Measurements from ENCODE around the gene FSD1.
"Not testable (repeated sequence)": the region's sequence is repeated elsewhere in the genome, so short reads cannot be mapped to it uniquely, and the experiment has no call there.

FSD1 gene

GRCh38 chr19:4346020-4346383 lies 41.6 kb downstream of the FSD1 start:
- Histone ChIP-seq H3K27me3 (ENCODE audit: insufficient read depth, low read length, poor library complexity) (no peaks in the 10 kb centered on the region), H4K20me1 (ENCODE audit: insufficient read depth, low read length) (peaks cover 15% of the 10 kb centered on the region), H3K9ac (ENCODE audit: low read depth, low read length) (no peak overlapping the region), H3K9me3 (ENCODE audit: insufficient read depth, low read length, severe bottlenecking) (no peaks in the 10 kb centered on the region), H3K4me1 (ENCODE audit: insufficient read depth, low read length) (peaks cover 29% of the 10 kb centered on the region), H3K27ac (ENCODE audit: low read length) (no peak overlapping the region), H3K4me3 (ENCODE audit: low read depth in 1 of 2, low read length in 2 of 2) (no peak overlapping the region), H3K79me2 (ENCODE audit: insufficient read depth, low read length) (peaks cover 13% of the 10 kb centered on the region), H3K4me2 (ENCODE audit: insufficient read depth, low read length) (peak overlapping the region; percentile 12; the same call in 1 of the 2 replicates), H3K36me3 (ENCODE audit: insufficient read depth, low read length) (peaks cover 39% of the 10 kb centered on the region), H2AFZ (ENCODE audit: low read depth, low read length) (no peak overlapping the region)
- no peak for ATAC-seq (ENCODE audit: insufficient read depth, low read depth)
- DNase-seq = no peak
- TF ChIP-seq CTCF (IDR thresholded peaks at IDR 0.05; ENCODE audit: borderline replicate concordance, extremely low read depth, low read length, poor library complexity, severe bottlenecking) (no peak), EZH2 (IDR thresholded peaks at IDR 0.05; ENCODE audit: borderline replicate concordance, low read depth, low read length, severe bottlenecking) (no peak)

- TF ChIP-seq EZH2 (IDR thresholded peaks at IDR 0.05; ENCODE audit: borderline replicate concordance, low read depth, low read length, severe bottlenecking) = no peak
- TF ChIP-seq CTCF (IDR thresholded peaks at IDR 0.05; ENCODE audit: borderline replicate concordance, extremely low read depth, low read length, poor library complexity, severe bottlenecking) = no peak
- no peak overlapping the region for H3K9ac ChIP-seq (ENCODE audit: low read depth, low read length)
- peaks cover 15% of the 10 kb centered on the region for H4K20me1 ChIP-seq (ENCODE audit: insufficient read depth, low read length)
- H2AFZ ChIP-seq (ENCODE audit: low read depth, low read length) = no peak overlapping the region
- peaks cover 22% of the 10 kb centered on the region for H3K4me1 ChIP-seq (ENCODE audit: insufficient read depth, low read length)
- no peaks in the 10 kb centered on the region for H3K27me3 ChIP-seq (ENCODE audit: insufficient read depth, low read length, poor library complexity)
- no peak for DNase-seq
- no peak overlapping the region for H3K4me2 ChIP-seq (ENCODE audit: insufficient read depth, low read length)
- no peaks in the 10 kb centered on the region for H3K9me3 ChIP-seq (ENCODE audit: insufficient read depth, low read length, severe bottlenecking)
- no peak overlapping the region for H3K27ac ChIP-seq (ENCODE audit: low read length)
- ATAC-seq (ENCODE audit: insufficient read depth, low read depth) = no peak
- H3K4me3 ChIP-seq (ENCODE audit: low read depth in 1 of 2, low read length in 2 of 2) = no peak overlapping the region
- peaks cover 13% of the 10 kb centered on the region for H3K79me2 ChIP-seq (ENCODE audit: insufficient read depth, low read length)
- H3K36me3 ChIP-seq (ENCODE audit: insufficient read depth, low read length) = peaks cover 39% of the 10 kb centered on the region
Observed at GRCh38 chr19:4347521-4347920, 43.1 kb downstream of the FSD1 start.

- H3K27me3 ChIP-seq (ENCODE audit: insufficient read depth, low read length, poor library complexity); ATAC-seq (ENCODE audit: insufficient read depth, low read depth); DNase-seq; H3K9ac ChIP-seq (ENCODE audit: low read depth, low read length); H3K4me3 ChIP-seq (ENCODE audit: low read depth in 1 of 2, low read length in 2 of 2); H3K9me3 ChIP-seq (ENCODE audit: insufficient read depth, low read length, severe bottlenecking); H3K79me2 ChIP-seq (ENCODE audit: insufficient read depth, low read length); H3K27ac ChIP-seq (ENCODE audit: low read length); H2AFZ ChIP-seq (ENCODE audit: low read depth, low read length); H3K4me2 ChIP-seq (ENCODE audit: insufficient read depth, low read length): not testable (repeated sequence)
- Histone ChIP-seq H3K36me3 (ENCODE audit: insufficient read depth, low read length) (peaks cover 45% of the 10 kb centered on the region), H4K20me1 (ENCODE audit: insufficient read depth, low read length) (peaks cover 18% of the 10 kb centered on the region), H3K4me1 (ENCODE audit: insufficient read depth, low read length) (peaks cover 14% of the 10 kb centered on the region)
Observed at GRCh38 chr19:4349225-4349624, 44.8 kb downstream of the FSD1 start.

- H3K4me3 ChIP-seq (ENCODE audit: low read depth in 1 of 2, low read length in 2 of 2) = no peak overlapping the region
- H3K9ac ChIP-seq (ENCODE audit: low read depth, low read length) = no peak overlapping the region
- no peak overlapping the region for H3K27ac ChIP-seq (ENCODE audit: low read length)
- H3K27me3 ChIP-seq (ENCODE audit: insufficient read depth, low read length, poor library complexity) = no peaks in the 10 kb centered on the region
- H2AFZ ChIP-seq (ENCODE audit: low read depth, low read length) = no peak overlapping the region
- no peak overlapping the region for H3K4me2 ChIP-seq (ENCODE audit: insufficient read depth, low read length)
- DNase-seq = no peak
- H3K79me2 ChIP-seq (ENCODE audit: insufficient read depth, low read length) = peaks cover 4% of the 10 kb centered on the region; the same call in 1 of the 2 replicates
- peaks cover 46% of the 10 kb centered on the region for H3K36me3 ChIP-seq (ENCODE audit: insufficient read depth, low read length)
- H4K20me1 ChIP-seq (ENCODE audit: insufficient read depth, low read length) = peaks cover 18% of the 10 kb centered on the region
- no peak for ATAC-seq (ENCODE audit: insufficient read depth, low read depth)
- no peak for TF ChIP-seq EZH2 (IDR thresholded peaks at IDR 0.05; ENCODE audit: borderline replicate concordance, low read depth, low read length, severe bottlenecking)
- no peak for TF ChIP-seq CTCF (IDR thresholded peaks at IDR 0.05; ENCODE audit: borderline replicate concordance, extremely low read depth, low read length, poor library complexity, severe bottlenecking)
- peaks cover 9% of the 10 kb centered on the region; the same call in 1 of the 2 replicates for H3K4me1 ChIP-seq (ENCODE audit: insufficient read depth, low read length)
- H3K9me3 ChIP-seq (ENCODE audit: insufficient read depth, low read length, severe bottlenecking) = no peaks in the 10 kb centered on the region
Observed at GRCh38 chr19:4350111-4350510, 45.7 kb downstream of the FSD1 start.
